Prostate gland (tissue), 2 donors: ENCODE measurements around the gene DHX32.

Experiments used
- CTCF ChIP-seq, 4 experiments: fragments of 200-600 bp in 2 of 4; fragments of 450-650 bp in 2 of 4; sonication (generic) in 2 of 4; IDR thresholded peaks; 1 replicate in 3 of 4; 2 replicates in 1 of 4; pipeline ENCODE4 v1.5.1; 2016 to 2019; ENCODE audit warnings: antibody characterized with exemption in 4 of 4, mild to moderate bottlenecking in 2 of 4, moderate library complexity in 2 of 4
- POLR2A ChIP-seq: fragments of 450-650 bp; IDR thresholded peaks from one replicate; pipeline ENCODE4 v1.6.1; 2016; ENCODE audit warnings: antibody characterized with exemption, mild to moderate bottlenecking
- POLR2AphosphoS5 ChIP-seq: sonication (generic); formaldehyde crosslinking; IDR thresholded peaks from one replicate; pipeline ENCODE4 v1.6.1; 2017; ENCODE audit warnings: antibody characterized with exemption

GRCh38 chr10:125827133-125827532 lies 54.0 kb downstream of the DHX32 start:
- no peak for TF ChIP-seq CTCF (IDR thresholded peaks at IDR 0.05)
- TF ChIP-seq POLR2A: no peak
- no peak for TF ChIP-seq POLR2AphosphoS5
